ENCODE measurements around the gene LIN7B.
A peak's percentile ranks its signal among the peaks of the same experiment; 100 is the strongest.
"Not testable (repeated sequence)": the region's sequence is repeated elsewhere in the genome, so short reads cannot be mapped to it uniquely, and the experiment has no call there.

Gene LIN7B

GRCh38 chr19:49142866-49143335 is 28.7 kb downstream of the LIN7B start:
- peak in 1 of 2 donors; percentile 35 for DNase-seq (ENCODE audit: low read depth in 2 of 2)

GRCh38 chr19:49145573-49146407 is 31.6 kb downstream of the LIN7B start:
- peak; percentile 34 to 75 for DNase-seq (ENCODE audit: low read depth in 2 of 2)

GRCh38 chr19:49146408-49146770 is 32.2 kb downstream of the LIN7B start:
- DNase-seq (ENCODE audit: low read depth in 2 of 2), result not testable (repeated sequence)

- DNase-seq (ENCODE audit: low read depth in 2 of 2), result no peak
Measured at GRCh38 chr19:49148044-49148682, 34.0 kb downstream of the LIN7B start.

GRCh38 chr19:49148784-49149651 is 34.8 kb downstream of the LIN7B start:
- DNase-seq (ENCODE audit: low read depth in 2 of 2), result peak; percentile 46 to 67

GRCh38 chr19:49149652-49150105 is 35.5 kb downstream of the LIN7B start:
- no peak for DNase-seq (ENCODE audit: low read depth in 2 of 2)

GRCh38 chr19:49150106-49150943 is 36.2 kb downstream of the LIN7B start:
- DNase-seq (ENCODE audit: low read depth in 2 of 2), result no peak

- DNase-seq (ENCODE audit: low read depth in 2 of 2), result no peak
Measured at GRCh38 chr19:49150944-49151243, 36.7 kb downstream of the LIN7B start.

GRCh38 chr19:49151267-49152118 is 37.3 kb downstream of the LIN7B start:
- DNase-seq (ENCODE audit: low read depth in 2 of 2), result peak in 1 of 2 donors; percentile 21

- no peak for DNase-seq (ENCODE audit: low read depth in 2 of 2)
Measured at GRCh38 chr19:49152119-49152550, 38.0 kb downstream of the LIN7B start.

- DNase-seq (ENCODE audit: low read depth in 2 of 2), result no peak
Measured at GRCh38 chr19:49153167-49153809, 39.1 kb downstream of the LIN7B start.

GRCh38 chr19:49154279-49154678 is 40.1 kb downstream of the LIN7B start:
- DNase-seq (ENCODE audit: low read depth in 2 of 2), result no peak

GRCh38 chr19:49155005-49155819 is 41.0 kb downstream of the LIN7B start, which contains the start of gene HRC:
TSS of gene HRC (minus strand) at chr19:49155396. CDS start at chr19:49155237, 159 bp downstream.
- DNase-seq (ENCODE audit: low read depth in 2 of 2), result no peak

GRCh38 chr19:49155820-49156346 is 41.7 kb downstream of the LIN7B start:
- no peak for DNase-seq (ENCODE audit: low read depth in 2 of 2)

- DNase-seq (ENCODE audit: low read depth in 2 of 2), result peak in 1 of 2 donors; percentile 26
Measured at GRCh38 chr19:49157445-49158224, 43.5 kb downstream of the LIN7B start, which contains the start of gene TRPM4. TSS of gene TRPM4 (plus strand) at chr19:49157792. CDS start at chr19:49157867, 75 bp downstream.

- no peak for DNase-seq (ENCODE audit: low read depth in 2 of 2)
Measured at GRCh38 chr19:49160450-49161189, 46.5 kb downstream of the LIN7B start.

- DNase-seq (ENCODE audit: low read depth in 2 of 2), result no peak
Measured at GRCh38 chr19:49161987-49162386, 47.8 kb downstream of the LIN7B start.
